Activated CD4-positive, alpha-beta memory T cell treated with anti-CD3 and anti-CD28 coated beads for 36 hours (primary cell): Measurements from ENCODE around the gene HOXA7. TPM values are rescaled to one million over a fixed set of nuclear protein-coding genes. Genes with fewer than 3 reads are reported as not detected.
A peak's percentile ranks its signal among the peaks of the same experiment; 100 is the strongest.

Experiments used
- CTCF ChIA-PET: fragments of 350-600 bp; sonication (Branson Sonifier 250); formaldehyde crosslinking; loops from one replicate; lab custom pipeline; 2021; ENCODE audit warnings: antibody characterized with exemption, inconsistent platforms; lab: Charles Lee
- POLR2A ChIA-PET: fragments of 350-600 bp; sonication (Branson Sonifier 250); formaldehyde crosslinking; loops from one replicate; lab custom pipeline; 2021; ENCODE audit warnings: antibody characterized with exemption; lab: Charles Lee
- DNase-seq: peaks from one replicate; pipeline ENCODE4 v3.0.0-alpha.2; 2020
- H3K27ac Mint-ChIP-seq: one replicate; pipeline ENCODE4 v1.8.0; 2021; ENCODE audit warnings: mixed read lengths
- H3K27me3 Mint-ChIP-seq: one replicate; pipeline ENCODE4 v1.8.0; 2021; ENCODE audit warnings: mixed read lengths
- H3K36me3 Mint-ChIP-seq: one replicate; pipeline ENCODE4 v1.8.0; 2021; ENCODE audit warnings: mixed read lengths
- H3K4me1 Mint-ChIP-seq: one replicate; pipeline ENCODE4 v1.8.0; 2021; ENCODE audit warnings: low read depth, mixed read lengths
- H3K4me3 Mint-ChIP-seq: one replicate; pipeline ENCODE4 v1.8.0; 2021; ENCODE audit warnings: mild to moderate bottlenecking, mixed read lengths
- H3K9me3 Mint-ChIP-seq: one replicate; pipeline ENCODE4 v1.8.0; 2021; ENCODE audit warnings: mixed read lengths
- intact Hi-C: fragments of 100-400 bp; cut with micrococcal nuclease; formaldehyde crosslinking; loops from one replicate; pipeline ENCODE4 v1.15.1; 2023
- total RNA-seq, 2 experiments: library from RNA; stranded (reverse); gene quantifications; one replicate each; pipeline ENCODE4 v1.2.3, GENCODE V29; 2021

HOXA7 gene
- total RNA-seq: not detected

GRCh38 chr7:27156508-27156898 lies at the start of gene HOXA7:
TSS of gene HOXA7 (minus strand) at chr7:27156675. CDS start at chr7:27156545, 130 bp downstream.
- peak within 1 kb of the TSS; percentile 46 for H3K4me3 Mint-ChIP-seq
- H3K27ac Mint-ChIP-seq: peak within 1 kb of the TSS; percentile 38
- H3K36me3 Mint-ChIP-seq: peaks cover 4% of the 10 kb centered on the region
- ChIA-PET POLR2A (no interaction called here), CTCF (interaction anchor here (0.7 to 1.1 kb wide), 3 partner anchors 17 to 475 kb away, joined by 3 read pairs; partner anchors contain the start of gene HOXA10)
- no peaks in the 10 kb centered on the region for H3K9me3 Mint-ChIP-seq
- DNase-seq: no peak
- H3K27me3 Mint-ChIP-seq: peaks cover 85% of the 10 kb centered on the region
- peaks cover 46% of the 10 kb centered on the region for H3K4me1 Mint-ChIP-seq
- intact Hi-C loops: loop anchor here (10.0 kb wide), 1 partner anchor 862 kb away; the partner anchor contains the start of gene SNX10

GRCh38 chr7:27205325-27206280 lies 49.1 kb upstream of the HOXA7 start:
- H3K27me3 Mint-ChIP-seq: peaks cover 88% of the 10 kb centered on the region
- ChIA-PET CTCF (interaction anchor here (0.9 kb wide), 2 partner anchors 9 to 13 kb away, joined by 3 read pairs; no protein-coding TSS in a partner anchor), POLR2A (no interaction called here)
- peaks cover 30% of the 10 kb centered on the region for H3K4me1 Mint-ChIP-seq
- H3K4me3 Mint-ChIP-seq: no peak overlapping the region
- DNase-seq: no peak
- H3K27ac Mint-ChIP-seq: no peak overlapping the region
- no peaks in the 10 kb centered on the region for H3K9me3 Mint-ChIP-seq
- no peaks in the 10 kb centered on the region for H3K36me3 Mint-ChIP-seq
- intact Hi-C loops: no loop called here

DNA sequence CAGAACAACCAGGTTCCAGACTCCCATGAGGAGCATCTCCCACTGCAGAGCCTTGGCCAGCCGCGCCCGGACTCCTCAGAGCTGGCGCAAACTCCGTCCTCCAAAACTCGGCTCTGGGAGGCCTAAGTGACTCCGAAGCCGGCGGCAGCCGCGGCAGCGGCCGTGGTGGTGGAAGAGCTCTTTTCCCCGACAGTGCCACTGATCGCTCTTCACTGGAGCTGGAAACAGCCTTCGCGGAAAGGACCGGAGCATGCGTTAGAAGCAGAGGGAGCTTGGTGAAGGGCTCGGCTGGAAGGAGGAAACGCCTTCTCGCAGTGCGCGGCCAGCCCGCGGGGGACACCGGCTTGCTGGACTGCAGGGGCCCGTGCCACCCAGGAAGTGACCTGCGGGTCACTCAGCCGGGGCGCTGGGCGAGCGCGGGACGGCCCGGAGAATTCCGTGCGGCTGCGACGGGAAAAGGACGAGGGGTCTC lies 48.4 kb upstream of the HOXA7 start:
- intact Hi-C loops: no loop called here
- H3K4me1 Mint-ChIP-seq: peaks cover 29% of the 10 kb centered on the region
- POLR2A ChIA-PET: no interaction called here
- no peaks in the 10 kb centered on the region for H3K9me3 Mint-ChIP-seq
- H3K4me3 Mint-ChIP-seq: no peak overlapping the region
- CTCF ChIA-PET: no interaction called here
- H3K27ac Mint-ChIP-seq: no peak overlapping the region
- peaks cover under 1% of the 10 kb centered on the region for H3K36me3 Mint-ChIP-seq
- no peak for DNase-seq
- peaks cover 85% of the 10 kb centered on the region for H3K27me3 Mint-ChIP-seq

GRCh38 chr7:27203964-27204594 lies 47.6 kb upstream of the HOXA7 start:
- ChIA-PET CTCF (interaction anchor here (0.6 to 1.0 kb wide), 2 partner anchors 14 to 816 kb away, joined by 3 read pairs; no protein-coding TSS in a partner anchor), POLR2A (interaction anchor here (0.6 kb wide), 1 partner anchor 560 kb away, joined by 3 read pairs; no protein-coding TSS in a partner anchor)
- Mint-ChIP-seq H3K4me3 (no peak overlapping the region), H3K9me3 (no peaks in the 10 kb centered on the region), H3K27ac (no peak overlapping the region), H3K27me3 (peaks cover 81% of the 10 kb centered on the region), H3K36me3 (peaks cover 2% of the 10 kb centered on the region), H3K4me1 (peaks cover 31% of the 10 kb centered on the region)
- DNase-seq: no peak
- intact Hi-C loops: no loop called here

DNA sequence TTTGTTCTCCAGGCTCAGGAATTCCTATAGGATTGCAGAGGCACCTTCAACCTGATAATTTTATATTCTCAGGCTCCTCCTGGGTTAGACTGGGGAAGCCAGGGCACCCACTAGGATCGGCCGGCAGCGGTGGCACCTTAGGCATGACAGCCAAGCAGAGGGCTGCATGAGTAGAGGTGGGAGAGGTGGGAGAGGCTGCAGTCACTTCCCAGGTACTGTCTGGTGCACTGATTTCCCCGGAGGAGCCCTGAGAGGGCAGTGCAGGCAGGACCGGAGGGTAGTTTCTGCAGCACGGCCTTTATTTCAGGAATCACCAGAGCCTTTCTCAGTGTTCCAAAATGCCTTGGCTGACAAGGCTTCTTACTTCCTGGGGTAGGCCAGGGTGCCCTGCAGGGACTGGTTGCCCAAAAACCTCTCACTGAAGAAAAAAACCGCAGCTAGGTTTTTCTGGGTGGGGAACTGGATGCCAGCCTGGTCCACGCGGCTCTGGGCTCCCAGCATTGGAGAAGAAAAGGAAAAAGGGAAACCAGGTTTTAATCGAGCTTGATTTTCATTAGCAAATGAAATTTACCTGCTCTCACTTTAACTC lies 47.0 kb upstream of the HOXA7 start:
- DNase-seq: no peak
- POLR2A ChIA-PET: interaction anchor here (0.6 kb wide), 1 partner anchor 560 kb away, joined by 3 read pairs; no protein-coding TSS in a partner anchor
- peaks cover 33% of the 10 kb centered on the region for H3K4me1 Mint-ChIP-seq
- H3K4me3 Mint-ChIP-seq: no peak overlapping the region
- no peak overlapping the region for H3K27ac Mint-ChIP-seq
- CTCF ChIA-PET: interaction anchor here (0.6 to 1.0 kb wide), 3 partner anchors 13 to 817 kb away, joined by 3 read pairs; no protein-coding TSS in a partner anchor
- H3K9me3 Mint-ChIP-seq: no peaks in the 10 kb centered on the region
- H3K36me3 Mint-ChIP-seq: peaks cover 3% of the 10 kb centered on the region
- peaks cover 81% of the 10 kb centered on the region for H3K27me3 Mint-ChIP-seq
- intact Hi-C loops: no loop called here

DNA sequence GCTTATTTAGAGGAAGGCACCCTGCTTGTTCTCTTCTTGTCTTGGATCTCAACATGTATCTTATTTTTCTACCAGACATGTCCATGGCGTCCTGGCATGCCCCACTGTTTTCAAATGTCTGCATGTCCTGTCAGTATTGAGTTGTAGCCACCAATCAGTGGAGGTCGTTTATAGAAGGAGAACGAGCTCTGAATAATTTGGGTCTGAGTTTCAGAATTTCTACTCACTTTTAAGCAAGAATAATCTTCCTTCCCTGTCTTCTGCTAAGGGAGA lies 46.3 kb upstream of the HOXA7 start:
- ChIA-PET POLR2A (no interaction called here), CTCF (interaction anchor here (0.9 to 1.0 kb wide), 2 partner anchors 42 to 825 kb away, joined by 3 read pairs; no protein-coding TSS in a partner anchor)
- Mint-ChIP-seq H3K4me1 (peaks cover 36% of the 10 kb centered on the region), H3K4me3 (no peak overlapping the region), H3K36me3 (peaks cover 3% of the 10 kb centered on the region), H3K9me3 (no peaks in the 10 kb centered on the region), H3K27me3 (peaks cover 83% of the 10 kb centered on the region), H3K27ac (no peak overlapping the region)
- intact Hi-C loops: no loop called here
- no peak for DNase-seq

DNA sequence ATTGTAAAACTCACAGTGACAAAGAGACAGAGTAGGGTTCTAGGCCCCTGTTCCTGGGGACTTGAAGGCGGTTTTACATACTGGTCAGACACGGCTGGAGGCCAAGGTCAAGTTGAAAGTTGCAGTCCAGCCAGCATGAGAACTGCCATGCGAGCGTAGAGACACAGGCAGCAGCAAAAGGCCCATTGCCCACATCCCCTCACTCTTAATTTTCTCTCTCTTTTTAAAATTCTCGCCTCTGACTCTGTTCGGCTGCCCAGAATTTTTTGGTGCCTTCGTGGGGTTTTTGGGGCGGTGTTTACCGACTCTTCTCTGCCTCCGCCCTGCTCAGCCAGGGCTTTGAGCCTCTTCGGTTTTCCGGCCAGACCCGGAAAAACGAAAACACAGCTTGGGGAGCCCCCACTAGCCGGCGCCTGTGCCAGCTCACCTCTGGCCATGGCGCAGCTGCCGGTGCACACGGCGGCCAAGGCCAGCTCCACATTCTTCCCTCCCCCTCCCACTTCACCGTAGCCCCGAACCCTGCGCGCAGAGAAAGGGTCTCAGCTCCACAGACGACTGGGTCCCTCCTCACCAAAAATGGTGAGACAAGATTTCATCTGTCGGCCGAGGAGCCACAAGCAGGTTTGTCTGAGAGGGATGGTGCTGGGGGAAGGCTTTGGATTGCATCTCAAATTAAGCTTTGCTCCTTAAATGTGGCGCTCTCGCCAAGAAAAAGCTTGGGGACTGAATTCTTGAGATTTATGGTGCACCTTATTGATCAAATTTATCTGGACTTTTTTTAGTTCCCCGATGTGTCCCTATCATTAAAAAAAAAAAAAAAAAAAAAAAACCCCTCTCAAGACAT lies 45.8 kb upstream of the HOXA7 start:
- Mint-ChIP-seq H3K9me3 (no peaks in the 10 kb centered on the region), H3K27ac (no peak overlapping the region), H3K4me3 (no peak overlapping the region), H3K27me3 (peaks cover 84% of the 10 kb centered on the region), H3K4me1 (peaks cover 36% of the 10 kb centered on the region), H3K36me3 (peaks cover 3% of the 10 kb centered on the region)
- ChIA-PET POLR2A (no interaction called here), CTCF (interaction anchor here (0.9 to 1.0 kb wide), 2 partner anchors 41 to 826 kb away, joined by 3 read pairs; no protein-coding TSS in a partner anchor)
- DNase-seq: no peak
- intact Hi-C loops: no loop called here

DNA sequence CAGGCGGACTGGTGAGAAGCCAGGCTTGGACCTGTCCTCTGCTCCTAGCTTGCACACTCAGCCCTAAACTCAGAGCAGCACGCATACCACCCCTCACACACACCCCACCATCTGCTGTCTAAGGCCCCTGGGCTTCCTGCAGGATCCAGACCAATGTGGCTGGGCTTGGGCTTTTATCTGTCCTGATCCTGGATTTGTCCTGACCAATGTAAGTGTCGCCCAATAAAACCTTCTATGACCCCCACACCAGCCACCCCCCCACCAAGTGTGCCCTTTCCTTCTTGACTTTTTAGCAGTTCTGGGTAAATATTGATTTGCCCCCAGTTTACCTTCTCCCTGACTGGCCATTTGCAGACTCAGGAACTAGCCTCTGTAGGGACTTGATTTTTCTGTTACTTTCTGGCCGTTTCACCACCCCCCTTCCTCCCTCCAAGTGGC lies 45.1 kb upstream of the HOXA7 start:
- no peak overlapping the region for H3K27ac Mint-ChIP-seq
- H3K9me3 Mint-ChIP-seq: no peaks in the 10 kb centered on the region
- no peak overlapping the region for H3K4me3 Mint-ChIP-seq
- CTCF ChIA-PET: no interaction called here
- peaks cover 80% of the 10 kb centered on the region for H3K27me3 Mint-ChIP-seq
- POLR2A ChIA-PET: no interaction called here
- H3K4me1 Mint-ChIP-seq: peaks cover 36% of the 10 kb centered on the region
- H3K36me3 Mint-ChIP-seq: peaks cover 3% of the 10 kb centered on the region
- no peak for DNase-seq
- intact Hi-C loops: no loop called here

- peaks cover 3% of the 10 kb centered on the region for H3K36me3 Mint-ChIP-seq
- peaks cover 36% of the 10 kb centered on the region for H3K4me1 Mint-ChIP-seq
- H3K9me3 Mint-ChIP-seq: no peaks in the 10 kb centered on the region
- intact Hi-C loops: loop anchor here (1.0 kb wide), 1 partner anchor 12 kb away; no protein-coding TSS in a partner anchor
- H3K27me3 Mint-ChIP-seq: peaks cover 80% of the 10 kb centered on the region
- CTCF ChIA-PET: no interaction called here
- peak overlapping the region; percentile 27 for H3K4me3 Mint-ChIP-seq
- POLR2A ChIA-PET: no interaction called here
- peak overlapping the region; percentile 39 for H3K27ac Mint-ChIP-seq
- DNase-seq: no peak
These were observed 44.5 kb upstream of the HOXA7 start for GRCh38 chr7:27200761-27201579.

- Mint-ChIP-seq H3K4me3 (peak within 1 kb of the TSS; percentile 67), H3K27me3 (peaks cover 78% of the 10 kb centered on the region), H3K36me3 (peaks cover 3% of the 10 kb centered on the region), H3K9me3 (no peaks in the 10 kb centered on the region), H3K4me1 (peaks cover 32% of the 10 kb centered on the region), H3K27ac (peak within 1 kb of the TSS; percentile 39)
- ChIA-PET POLR2A (no interaction called here), CTCF (interaction anchor here (0.8 to 1.8 kb wide), 5 partner anchors 9 to 21 kb away, joined by 3 to 6 read pairs (median 3); no protein-coding TSS in a partner anchor)
- no peak for DNase-seq
- intact Hi-C loops: loop anchor here (1.0 to 5.0 kb wide), 5 partner anchors 11 to 582 kb away; partner anchors contain the start of gene HOXA11
These were observed 43.6 kb upstream of the HOXA7 start, which contains the start of gene HOXA13 for GRCh38 chr7:27199849-27200760. TSS of gene HOXA13 (minus strand) at chr7:27200091. CDS start at chr7:27200077, 14 bp downstream.
